HepG2 (cell line): ENCODE data around the gene RFX2. TPM values are rescaled to one million over a fixed set of nuclear protein-coding genes. Genes with fewer than 3 reads are reported as not detected.

ENCODE experiments used
- ATAC-seq: fragments of 200-7000 bp; cut with Tn5 transposase; 3 replicates; pipeline ENCODE4 v1.9.1; 2020; ENCODE audit warnings: mild to moderate bottlenecking, moderate library complexity
- BruUV-seq: library from RNA; stranded (reverse); fragments of 400-500 nt; replicated peaks from 2 replicates; lab custom pipeline; 2021; lab: Mats Ljungman, UMichigan
- CTCF ChIA-PET: fragments of 300-600 bp; formaldehyde crosslinking; extraction: SDS; loops from one replicate; lab custom pipeline; 2021; ENCODE audit warnings: low total read pairs, inconsistent platforms, low intra/inter-chr PET ratio; lab: Yijun Ruan, JAX
- POLR2A ChIA-PET: fragments of 350-600 bp; sonication (Branson Sonifier 250); formaldehyde crosslinking; loops from one replicate; lab custom pipeline; 2020; ENCODE audit warnings: antibody characterized with exemption, inconsistent platforms; lab: Yijun Ruan, JAX
- DNase-seq: peaks from one replicate; pipeline ENCODE4 v3.0.0-alpha.2; 2015; ENCODE audit warnings: low spot score
- FAIRE-seq: peaks from 3 replicates; lab custom pipeline; 2011; peaks lifted over from hg19 to GRCh38; lab: Jason Lieb, UNC
- H2AFZ ChIP-seq: one replicate; pipeline ENCODE4 v1.6.1; 2011; ENCODE audit warnings: low read length, inconsistent platforms
- H3K27ac ChIP-seq: fragments of 300-600 bp; 3 replicates; pipeline ENCODE4 v1.8.0; 2011; ENCODE audit warnings: mixed run types, mild to moderate bottlenecking, mixed read lengths, low read length, inconsistent platforms; ENCODE audit not compliant: insufficient read depth; ENCODE audit errors: extremely low read length
- H3K27me3 ChIP-seq, 2 experiments: fragments of 200-600 bp in 1 of 2; 2 replicates in 1 of 2; 3 replicates in 1 of 2; pipeline versions ENCODE4 v1.6.0 to v1.8.0; 2011; ENCODE audit warnings: low read length in 2 of 2, mild to moderate bottlenecking in 2 of 2, moderate library complexity in 2 of 2, inconsistent platforms in 1 of 2; ENCODE audit not compliant: insufficient read depth in 2 of 2, control insufficient read depth in 1 of 2
- H3K36me3 ChIP-seq, 2 experiments: fragments of 200-600 bp in 1 of 2; replicated peaks in 1 of 2; 2 replicates in 1 of 2; 3 replicates in 1 of 2; pipeline versions ENCODE4 v1.5.1 to v1.8.0; 2011; ENCODE audit warnings: low read length in 2 of 2, inconsistent platforms in 1 of 2; ENCODE audit not compliant: insufficient read depth in 2 of 2, control insufficient read depth in 1 of 2
- H3K4me1 ChIP-seq: 2 replicates; pipeline ENCODE4 v1.5.1; 2012; ENCODE audit warnings: low read length, inconsistent platforms; ENCODE audit not compliant: insufficient read depth
- H3K4me2 ChIP-seq: 2 replicates; pipeline ENCODE4 v1.6.0; 2011; ENCODE audit warnings: low read depth, low read length, inconsistent platforms
- H3K4me3 ChIP-seq, 3 experiments: fragments of 200-600 bp in 1 of 3; sonication (generic), shearing (Covaris generic) in 1 of 3; replicated peaks in 1 of 3; 2 replicates each; pipeline ENCODE4 v1.5.1; 2011 to 2016; ENCODE audit warnings: low read length in 3 of 3, inconsistent platforms in 2 of 3, low read depth in 2 of 3, mild to moderate bottlenecking in 2 of 3, control low read depth in 1 of 3, mixed read lengths in 1 of 3; ENCODE audit not compliant: insufficient read depth in 1 of 3
- H3K79me2 ChIP-seq: one replicate; pipeline ENCODE4 v1.6.1; 2011; ENCODE audit warnings: low read length, inconsistent platforms; ENCODE audit not compliant: insufficient read depth
- H3K9ac ChIP-seq: 2 replicates; pipeline ENCODE4 v1.6.0; 2011; ENCODE audit warnings: mild to moderate bottlenecking, low read depth, low read length, inconsistent platforms; ENCODE audit not compliant: insufficient read depth
- H3K9me3 ChIP-seq: 2 replicates; pipeline ENCODE4 v1.5.1; 2012; ENCODE audit warnings: mild to moderate bottlenecking, low read length
- H4K20me1 ChIP-seq: 2 replicates; pipeline ENCODE4 v1.6.0; 2011; ENCODE audit warnings: inconsistent platforms, mild to moderate bottlenecking, low read length, moderate library complexity; ENCODE audit not compliant: insufficient read depth
- FOXK2 ChIP-seq: fragments of 450-650 bp; IDR thresholded peaks from 2 replicates; pipeline ENCODE4 v1.6.1; 2016
- HNRNPL ChIP-seq: fragments of 200-400 bp; formaldehyde crosslinking; IDR thresholded peaks from 2 replicates; pipeline ENCODE4 v1.6.1; 2017; ENCODE audit warnings: mild to moderate bottlenecking, low read depth, low read length
- MNT ChIP-seq: fragments of 450-650 bp; IDR thresholded peaks from 2 replicates; pipeline ENCODE4 v1.6.1; 2016
- NFKB2 ChIP-seq: sonication (generic); formaldehyde crosslinking; IDR thresholded peaks from 2 replicates; pipeline ENCODE4 v1.4.0; 2020; ENCODE audit warnings: missing genetic modification reagents, borderline replicate concordance
- ZNF230 ChIP-seq: sonication (generic); formaldehyde crosslinking; IDR thresholded peaks from 2 replicates; pipeline ENCODE4 v1.4.0; 2020; ENCODE audit warnings: mild to moderate bottlenecking, missing genetic modification reagents
- ZNF333 ChIP-seq: sonication (generic); formaldehyde crosslinking; IDR thresholded peaks from 2 replicates; pipeline ENCODE4 v1.4.0; 2020; ENCODE audit warnings: mild to moderate bottlenecking, missing genetic modification reagents, borderline replicate concordance
- ZNF337 ChIP-seq: sonication (generic); formaldehyde crosslinking; IDR thresholded peaks from 2 replicates; pipeline ENCODE4 v1.5.1; 2020; ENCODE audit warnings: missing genetic modification reagents, low read depth, mild to moderate bottlenecking, borderline replicate concordance
- WGBS: methylation state at CpG from one replicate; pipeline ENCODE4 v1.1.6; 2017; ENCODE audit warnings: low lambda C conversion rate; 5-methylcytosine and 5-hydroxymethylcytosine counted together
- in situ Hi-C: cut with HindIII; loops from 2 replicates; pipeline ENCODE4 v1.10.0; 2017; ENCODE audit warnings: low pct_unique_long_range_greater_than_20kb; ENCODE audit not compliant: extremely low pct_ligation_motif_present
- intact Hi-C: fragments of 100-400 bp; cut with micrococcal nuclease; formaldehyde crosslinking; loops from one replicate; pipeline ENCODE4 v1.10.0; 2022; ENCODE audit not compliant: unreplicated experiment
- polyA plus RNA-seq, 8 experiments: library from polyadenylated mRNA; depleted of rRNA in 3 of 8; stranded (reverse) in 7 of 8; unstranded in 1 of 8; fragments of >200 nt; fragmentation: Illumina TruSeq in 4 of 8; extraction: Trizol in 4 of 8; gene quantifications; 2 replicates each; pipeline versions ENCODE4 v1.2.1 to v1.2.3, GENCODE V29; 2011 to 2016; ENCODE audit warnings: low read depth in 4 of 8, missing spikeins in 1 of 8, mixed read lengths in 1 of 8; ENCODE audit not compliant: insufficient read depth in 1 of 8
- total RNA-seq, 5 experiments: library from RNA; depleted of rRNA; stranded (reverse); fragments of >200 nt; fragmentation: Illumina TruSeq; extraction: Trizol; gene quantifications; 2 replicates each; pipeline ENCODE4 v1.2.3, GENCODE V29; 2016; ENCODE audit warnings: low read depth in 1 of 5
- TF ChIP-seq, protein P1 (sequence below): sonication (generic); formaldehyde crosslinking; IDR thresholded peaks from 2 replicates; pipeline ENCODE4 v1.4.0; 2020; ENCODE audit warnings: missing genetic modification reagents, low read depth, mild to moderate bottlenecking, borderline replicate concordance
- TF ChIP-seq, protein P2 (sequence below): sonication (generic); formaldehyde crosslinking; IDR thresholded peaks from 2 replicates; pipeline ENCODE4 v1.4.0; 2020; ENCODE audit warnings: missing genetic modification reagents
- TF ChIP-seq, protein P3 (sequence below): sonication (generic); formaldehyde crosslinking; IDR thresholded peaks from 2 replicates; pipeline ENCODE4 v1.4.0; 2020; ENCODE audit warnings: missing genetic modification reagents

The RFX2 gene
- total and polyA plus RNA-seq, 2 of the 13 experiments (the other 11 are each of a cell fraction or from before 2014, with no cell fraction given), result 2.8 to 3.3 TPM

- WGBS, result 58% methylated on average over 21 of the region's 21 CpGs
- CTCF ChIA-PET, result no interaction called here
- Histone ChIP-seq H3K27me3 (peaks cover 0 to 4% of the 10 kb centered on the region in 2 experiments; a peak in 1 of 5 replicates), H3K79me2 (no peaks in the 10 kb centered on the region), H3K4me3 (no peak overlapping the region), H2AFZ (no peak overlapping the region), H3K4me2 (no peak overlapping the region), H3K9ac (no peak overlapping the region), H3K9me3 (no peaks in the 10 kb centered on the region), H3K27ac (no peak overlapping the region), H4K20me1 (no peaks in the 10 kb centered on the region), H3K4me1 (peaks cover 40% of the 10 kb centered on the region), H3K36me3 (no peaks in the 10 kb centered on the region)
- FAIRE-seq (no peak), DNase-seq (no peak), ATAC-seq (no peak)
- POLR2A ChIA-PET, result no interaction called here
- BruUV-seq, result no TSS peak
- intact Hi-C loops, result no loop called here
- in situ Hi-C loops, result no loop called here
- no peak for TF ChIP-seq ZNF337
- peak; percentile 26; the same call in 1 of the 2 replicates for TF ChIP-seq MNT
These were observed 49.5 kb downstream of the RFX2 start for GRCh38 chr19:6060600-6061375.

GRCh38 chr19:6059988-6060599, 50.2 kb downstream of the RFX2 start:
- Histone ChIP-seq H3K27me3 (peaks cover 0 to 4% of the 10 kb centered on the region in 2 experiments; a peak in 1 of 5 replicates), H3K4me2 (no peak overlapping the region), H3K4me3 (no peak overlapping the region), H4K20me1 (no peaks in the 10 kb centered on the region), H3K36me3 (no peaks in the 10 kb centered on the region), H3K9ac (no peak overlapping the region), H3K4me1 (peaks cover 35% of the 10 kb centered on the region), H3K27ac (no peak overlapping the region), H3K79me2 (no peaks in the 10 kb centered on the region), H3K9me3 (no peaks in the 10 kb centered on the region), H2AFZ (no peak overlapping the region)
- in situ Hi-C loops, result no loop called here
- ATAC-seq, result no peak
- ChIA-PET POLR2A (no interaction called here), CTCF (no interaction called here)
- FAIRE-seq, result no peak
- BruUV-seq, result no TSS peak
- no peak for DNase-seq
- WGBS, result 79% methylated on average over 4 of the region's 4 CpGs
- intact Hi-C loops, result no loop called here
- TF ChIP-seq NFKB2 (CRISPR knock-in tag) (no peak), HNRNPL (no peak), ZNF333 (CRISPR knock-in tag) (no peak), ZNF230 (CRISPR knock-in tag) (no peak), FOXK2 (no peak)
- TF ChIP-seq, protein P1, sequence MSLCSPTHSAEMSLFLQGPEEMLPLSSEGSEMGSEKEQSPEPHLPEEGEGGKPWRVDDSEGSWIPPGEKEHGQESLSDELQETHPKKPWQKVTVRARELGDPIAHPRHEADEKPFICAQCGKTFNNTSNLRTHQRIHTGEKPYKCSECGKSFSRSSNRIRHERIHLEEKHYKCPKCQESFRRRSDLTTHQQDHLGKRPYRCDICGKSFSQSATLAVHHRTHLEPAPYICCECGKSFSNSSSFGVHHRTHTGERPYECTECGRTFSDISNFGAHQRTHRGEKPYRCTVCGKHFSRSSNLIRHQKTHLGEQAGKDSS (CRISPR knock-in tag), result no peak
- TF ChIP-seq, protein P2, sequence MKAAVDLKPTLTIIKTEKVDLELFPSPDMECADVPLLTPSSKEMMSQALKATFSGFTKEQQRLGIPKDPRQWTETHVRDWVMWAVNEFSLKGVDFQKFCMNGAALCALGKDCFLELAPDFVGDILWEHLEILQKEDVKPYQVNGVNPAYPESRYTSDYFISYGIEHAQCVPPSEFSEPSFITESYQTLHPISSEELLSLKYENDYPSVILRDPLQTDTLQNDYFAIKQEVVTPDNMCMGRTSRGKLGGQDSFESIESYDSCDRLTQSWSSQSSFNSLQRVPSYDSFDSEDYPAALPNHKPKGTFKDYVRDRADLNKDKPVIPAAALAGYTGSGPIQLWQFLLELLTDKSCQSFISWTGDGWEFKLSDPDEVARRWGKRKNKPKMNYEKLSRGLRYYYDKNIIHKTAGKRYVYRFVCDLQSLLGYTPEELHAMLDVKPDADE (CRISPR knock-in tag), result no peak
- TF ChIP-seq, protein P3, sequence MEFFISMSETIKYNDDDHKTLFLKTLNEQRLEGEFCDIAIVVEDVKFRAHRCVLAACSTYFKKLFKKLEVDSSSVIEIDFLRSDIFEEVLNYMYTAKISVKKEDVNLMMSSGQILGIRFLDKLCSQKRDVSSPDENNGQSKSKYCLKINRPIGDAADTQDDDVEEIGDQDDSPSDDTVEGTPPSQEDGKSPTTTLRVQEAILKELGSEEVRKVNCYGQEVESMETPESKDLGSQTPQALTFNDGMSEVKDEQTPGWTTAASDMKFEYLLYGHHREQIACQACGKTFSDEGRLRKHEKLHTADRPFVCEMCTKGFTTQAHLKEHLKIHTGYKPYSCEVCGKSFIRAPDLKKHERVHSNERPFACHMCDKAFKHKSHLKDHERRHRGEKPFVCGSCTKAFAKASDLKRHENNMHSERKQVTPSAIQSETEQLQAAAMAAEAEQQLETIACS (CRISPR knock-in tag), result no peak
